HCT116 (cell line): Measurements from ENCODE around the gene C10orf143. TPM values are rescaled to one million over a fixed set of nuclear protein-coding genes. Genes with fewer than 3 reads are reported as not detected.

ENCODE experiments used
- ATAC-seq: fragments of 200-7000 bp; cut with Tn5 transposase; 2 replicates; pipeline ENCODE4 v1.9.1; 2020; ENCODE audit warnings: mild to moderate bottlenecking, moderate library complexity
- BruUV-seq: library from RNA; stranded (reverse); fragments of 400-500 nt; replicated peaks from 2 replicates; lab custom pipeline; 2021; lab: Mats Ljungman, UMichigan
- CTCF ChIA-PET: fragments of 300-600 bp; sonication (Branson Sonifier 250); formaldehyde crosslinking; loops from one replicate; lab custom pipeline; 2021; ENCODE audit warnings: antibody characterized with exemption; lab: Charles Lee
- POLR2A ChIA-PET: fragments of 300-600, 350-600 bp; sonication (Branson Sonifier 250); formaldehyde crosslinking; loops from one replicate; lab custom pipeline; 2021; ENCODE audit warnings: antibody characterized with exemption; lab: Charles Lee
- RAD21 ChIA-PET, 2 experiments: fragments of 300-600 bp; sonication (Branson Sonifier 250); formaldehyde crosslinking; loops; one replicate each; lab custom pipeline; 2023; ENCODE audit warnings: low total read pairs in 2 of 2; ENCODE audit not compliant: uncharacterized antibody in 2 of 2, unreplicated experiment in 2 of 2, low non-redundant PET in 1 of 2; lab: Charles Lee
- DNase-seq: peaks from one replicate; pipeline ENCODE4 v3.0.0-alpha.2; 2010; ENCODE audit warnings: low read depth, low spot score
- H2AFZ ChIP-seq: fragments of 200-600 bp; shearing (Covaris generic), sonication (generic); 2 replicates; pipeline ENCODE4 v1.6.1; 2017; ENCODE audit warnings: low read depth, mixed run types, mixed read lengths, antibody characterized with exemption, low read length; ENCODE audit not compliant: poor library complexity, severe bottlenecking
- H3K27ac ChIP-seq: 2 replicates; pipeline ENCODE4 v1.5.1; 2012; ENCODE audit warnings: low read depth, low read length
- H3K27me3 ChIP-seq: fragments of 200-600 bp; sonication (generic); 2 replicates; pipeline ENCODE4 v1.6.1; 2016; ENCODE audit warnings: mixed run types, low read length, mixed read lengths; ENCODE audit not compliant: insufficient read depth
- H3K36me3 ChIP-seq, 2 experiments: fragments of 200-500 bp in 1 of 2; fragments of 200-600 bp in 1 of 2; sonication (Bioruptor generic) in 1 of 2; sonication (generic) in 1 of 2; 2 replicates each; pipeline versions ENCODE4 v1.5.1 to v1.6.1; 2014 to 2016; ENCODE audit warnings: low read length in 2 of 2, inconsistent platforms in 1 of 2, mixed read lengths in 1 of 2, mixed run types in 1 of 2; ENCODE audit not compliant: insufficient read depth in 2 of 2, control insufficient read depth in 1 of 2
- H3K4me1 ChIP-seq, 2 experiments: fragments of 200-600 bp in 1 of 2; sonication (generic) in 1 of 2; 2 replicates each; pipeline versions ENCODE4 v1.5.1 to v1.6.1; 2012 to 2017; ENCODE audit warnings: low read length in 2 of 2, inconsistent platforms in 1 of 2, mild to moderate bottlenecking in 1 of 2, mixed read lengths in 1 of 2, mixed run types in 1 of 2, moderate library complexity in 1 of 2; ENCODE audit not compliant: insufficient read depth in 2 of 2, control insufficient read depth in 1 of 2
- H3K4me2 ChIP-seq: fragments of 200-600 bp; sonication (generic); 2 replicates; pipeline ENCODE4 v1.6.1; 2017; ENCODE audit warnings: mixed run types, low read length, mixed read lengths
- H3K4me3 ChIP-seq, 2 experiments: fragments of 200-600 bp in 1 of 2; sonication (generic) in 1 of 2; replicated peaks in 1 of 2; 2 replicates each; pipeline ENCODE4 v1.5.1; 2011 to 2016; ENCODE audit warnings: low read length in 2 of 2, control low read depth in 1 of 2, low read depth in 1 of 2, mild to moderate bottlenecking in 1 of 2, mixed read lengths in 1 of 2, mixed run types in 1 of 2
- H3K79me2 ChIP-seq: fragments of 200-600 bp; sonication (generic); 2 replicates; pipeline ENCODE4 v1.6.1; 2017; ENCODE audit warnings: mild to moderate bottlenecking, mixed run types, low read length, moderate library complexity, mixed read lengths; ENCODE audit not compliant: insufficient read depth
- H3K9ac ChIP-seq: fragments of 200-600 bp; sonication (generic); 2 replicates; pipeline ENCODE4 v1.6.1; 2016; ENCODE audit warnings: low read length, mixed read lengths
- H3K9me2 ChIP-seq: fragments of 200-600 bp; sonication (generic), shearing (Covaris generic); 2 replicates; pipeline ENCODE4 v1.6.1; 2017; ENCODE audit warnings: mixed run types, mild to moderate bottlenecking, moderate library complexity; ENCODE audit not compliant: insufficient read depth
- H3K9me3 ChIP-seq, 2 experiments: fragments of 200-500 bp in 1 of 2; fragments of 200-600 bp in 1 of 2; sonication (Bioruptor generic) in 1 of 2; sonication (generic) in 1 of 2; 2 replicates each; pipeline ENCODE4 v1.6.1; 2014 to 2017; ENCODE audit warnings: low read length in 2 of 2, mixed read lengths in 2 of 2, inconsistent platforms in 1 of 2, low read depth in 1 of 2, mild to moderate bottlenecking in 1 of 2, mixed run types in 1 of 2, moderate library complexity in 1 of 2; ENCODE audit not compliant: control insufficient read depth in 1 of 2, insufficient read depth in 1 of 2
- H4K20me1 ChIP-seq: fragments of 200-600 bp; sonication (generic), shearing (Covaris generic); 2 replicates; pipeline ENCODE4 v1.6.1; 2017; ENCODE audit warnings: mixed run types, mild to moderate bottlenecking, moderate library complexity; ENCODE audit not compliant: insufficient read depth
- CBX3 ChIP-seq: IDR thresholded peaks from 2 replicates; pipeline ENCODE4 v1.6.1; 2012; ENCODE audit warnings: low read depth
- CEBPB ChIP-seq: IDR thresholded peaks from 2 replicates; pipeline ENCODE4 v1.6.1; 2012; ENCODE audit warnings: low read depth
- EGR1 ChIP-seq: IDR thresholded peaks from 2 replicates; pipeline ENCODE4 v1.6.1; 2012; ENCODE audit warnings: low read depth
- ELF1 ChIP-seq: IDR thresholded peaks from 2 replicates; pipeline ENCODE4 v1.6.1; 2012; ENCODE audit warnings: low read depth, borderline replicate concordance
- EZH2 ChIP-seq: fragments of 200-600 bp; sonication (generic); IDR thresholded peaks from 2 replicates; pipeline ENCODE4 v1.6.1; 2017; ENCODE audit warnings: antibody characterized with exemption, mixed run types
- FOSL1 ChIP-seq: IDR thresholded peaks from 2 replicates; pipeline ENCODE4 v1.6.1; 2012; ENCODE audit warnings: low read depth
- JUND ChIP-seq: IDR thresholded peaks from 2 replicates; pipeline ENCODE4 v1.6.1; 2012
- POLR2A ChIP-seq: IDR thresholded peaks from 2 replicates; pipeline ENCODE4 v1.7.0; 2011; ENCODE audit warnings: borderline replicate concordance; ENCODE audit not compliant: insufficient read depth, insufficient read length; ENCODE audit errors: extremely low read depth
- POLR2AphosphoS5 ChIP-seq: IDR thresholded peaks from 2 replicates; pipeline ENCODE4 v1.6.1; 2011; ENCODE audit warnings: mild to moderate bottlenecking, low read depth, low read length, moderate library complexity
- RAD21 ChIP-seq: IDR thresholded peaks from 2 replicates; pipeline ENCODE4 v1.6.1; 2012; ENCODE audit warnings: low read depth, mild to moderate bottlenecking
- SIN3A ChIP-seq: IDR thresholded peaks from 2 replicates; pipeline ENCODE4 v1.6.1; 2012; ENCODE audit warnings: low read depth
- SP1 ChIP-seq: IDR thresholded peaks from 2 replicates; pipeline ENCODE4 v1.6.1; 2012; ENCODE audit warnings: low read depth
- SRF ChIP-seq: IDR thresholded peaks from 2 replicates; pipeline ENCODE4 v1.6.1; 2012; ENCODE audit warnings: low read depth
- TCF7L2 ChIP-seq: IDR thresholded peaks from 2 replicates; pipeline ENCODE4 v1.7.0; 2011; ENCODE audit warnings: borderline replicate concordance, inconsistent platforms; ENCODE audit not compliant: insufficient read depth, insufficient read length; ENCODE audit errors: extremely low read depth
- YY1 ChIP-seq: IDR thresholded peaks from 2 replicates; pipeline ENCODE4 v1.6.1; 2011; ENCODE audit warnings: low read length, low read depth, moderate library complexity, mild to moderate bottlenecking; ENCODE audit not compliant: insufficient replicate concordance; ENCODE audit errors: extremely low read depth
- intact Hi-C: fragments of 100-400 bp; cut with micrococcal nuclease; formaldehyde crosslinking; loops from 2 replicates; pipeline ENCODE4 v1.10.0; 2022
- total RNA-seq: library from RNA; stranded (reverse); gene quantifications from one replicate; pipeline ENCODE4 v1.2.1, GENCODE V29; 2021; ENCODE audit not compliant: unreplicated experiment
- TF ChIP-seq, protein P1 (sequence below): IDR thresholded peaks from 2 replicates; pipeline ENCODE4 v1.6.1; 2012
- TF ChIP-seq, protein P2 (sequence below): IDR thresholded peaks from 2 replicates; pipeline ENCODE4 v1.6.1; 2012; ENCODE audit warnings: low read depth

The C10orf143 gene
- total RNA-seq, 1 experiment from 2014 or later: 0.66 TPM

DNA sequence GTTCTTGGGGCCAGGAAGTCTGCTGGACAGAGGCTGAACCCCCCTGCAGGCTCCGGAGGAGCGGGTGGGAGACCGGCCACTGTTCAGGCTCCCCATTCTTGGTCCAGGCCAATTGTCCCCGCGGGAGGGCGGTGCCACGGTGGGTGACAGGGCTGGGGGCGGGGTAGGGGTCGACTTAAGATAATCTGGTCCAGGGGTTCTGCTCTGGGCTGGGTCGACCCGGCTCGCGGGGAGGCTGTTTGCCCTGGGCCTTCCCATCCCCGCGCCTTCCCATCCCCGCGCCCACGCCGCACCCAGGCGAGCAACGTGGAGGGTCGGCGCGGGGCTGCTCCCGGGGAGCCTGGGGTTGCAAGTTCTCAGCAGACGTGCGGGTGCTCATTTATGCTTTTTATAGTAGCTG lies 18.3 kb upstream of the C10orf143 start:
- no peaks in the 10 kb centered on the region for H3K9me2 ChIP-seq
- DNase-seq (no peak), ATAC-seq (no peak)
- no peaks in the 10 kb centered on the region for H3K36me3 ChIP-seq
- H3K9ac ChIP-seq: no peak overlapping the region
- ChIA-PET RAD21 (no interaction called here), CTCF (interaction anchor here (2.2 kb wide), 1 partner anchor 17 kb away, joined by 6 read pairs; the partner anchor contains the start of gene C10orf143), POLR2A (no interaction called here)
- no peaks in the 10 kb centered on the region for H3K9me3 ChIP-seq
- H3K4me1 ChIP-seq: peaks cover 0 to 4% of the 10 kb centered on the region in 2 experiments; a peak in 1 of 4 replicates
- no peak overlapping the region for H3K4me2 ChIP-seq
- BruUV-seq: no TSS peak
- H2AFZ ChIP-seq: no peak overlapping the region
- H3K79me2 ChIP-seq: no peaks in the 10 kb centered on the region
- intact Hi-C loops: no loop called here
- H3K4me3 ChIP-seq: no peak overlapping the region
- no peaks in the 10 kb centered on the region for H4K20me1 ChIP-seq
- H3K27me3 ChIP-seq: no peaks in the 10 kb centered on the region
- no peak overlapping the region for H3K27ac ChIP-seq
- no peak for TF ChIP-seq SRF
- no peak for TF ChIP-seq RAD21
- no peak for TF ChIP-seq CEBPB
- no peak for TF ChIP-seq SIN3A
- TF ChIP-seq SP1: no peak
- no peak for TF ChIP-seq TCF7L2
- no peak for TF ChIP-seq POLR2AphosphoS5
- TF ChIP-seq, protein P1, sequence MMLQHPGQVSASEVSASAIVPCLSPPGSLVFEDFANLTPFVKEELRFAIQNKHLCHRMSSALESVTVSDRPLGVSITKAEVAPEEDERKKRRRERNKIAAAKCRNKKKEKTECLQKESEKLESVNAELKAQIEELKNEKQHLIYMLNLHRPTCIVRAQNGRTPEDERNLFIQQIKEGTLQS: no peak
- no peak for TF ChIP-seq CBX3
- no peak for TF ChIP-seq EGR1
- no peak for TF ChIP-seq JUND
- TF ChIP-seq FOSL1: no peak
- TF ChIP-seq POLR2A: no peak
- no peak for TF ChIP-seq YY1
- no peak for TF ChIP-seq EZH2
- TF ChIP-seq ELF1: no peak
- TF ChIP-seq, protein P2, sequence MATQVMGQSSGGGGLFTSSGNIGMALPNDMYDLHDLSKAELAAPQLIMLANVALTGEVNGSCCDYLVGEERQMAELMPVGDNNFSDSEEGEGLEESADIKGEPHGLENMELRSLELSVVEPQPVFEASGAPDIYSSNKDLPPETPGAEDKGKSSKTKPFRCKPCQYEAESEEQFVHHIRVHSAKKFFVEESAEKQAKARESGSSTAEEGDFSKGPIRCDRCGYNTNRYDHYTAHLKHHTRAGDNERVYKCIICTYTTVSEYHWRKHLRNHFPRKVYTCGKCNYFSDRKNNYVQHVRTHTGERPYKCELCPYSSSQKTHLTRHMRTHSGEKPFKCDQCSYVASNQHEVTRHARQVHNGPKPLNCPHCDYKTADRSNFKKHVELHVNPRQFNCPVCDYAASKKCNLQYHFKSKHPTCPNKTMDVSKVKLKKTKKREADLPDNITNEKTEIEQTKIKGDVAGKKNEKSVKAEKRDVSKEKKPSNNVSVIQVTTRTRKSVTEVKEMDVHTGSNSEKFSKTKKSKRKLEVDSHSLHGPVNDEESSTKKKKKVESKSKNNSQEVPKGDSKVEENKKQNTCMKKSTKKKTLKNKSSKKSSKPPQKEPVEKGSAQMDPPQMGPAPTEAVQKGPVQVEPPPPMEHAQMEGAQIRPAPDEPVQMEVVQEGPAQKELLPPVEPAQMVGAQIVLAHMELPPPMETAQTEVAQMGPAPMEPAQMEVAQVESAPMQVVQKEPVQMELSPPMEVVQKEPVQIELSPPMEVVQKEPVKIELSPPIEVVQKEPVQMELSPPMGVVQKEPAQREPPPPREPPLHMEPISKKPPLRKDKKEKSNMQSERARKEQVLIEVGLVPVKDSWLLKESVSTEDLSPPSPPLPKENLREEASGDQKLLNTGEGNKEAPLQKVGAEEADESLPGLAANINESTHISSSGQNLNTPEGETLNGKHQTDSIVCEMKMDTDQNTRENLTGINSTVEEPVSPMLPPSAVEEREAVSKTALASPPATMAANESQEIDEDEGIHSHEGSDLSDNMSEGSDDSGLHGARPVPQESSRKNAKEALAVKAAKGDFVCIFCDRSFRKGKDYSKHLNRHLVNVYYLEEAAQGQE: no peak
